Bladder microvascular endothelial cell (primary cell): ENCODE measurements around the gene L1TD1. TPM values are rescaled to one million over a fixed set of nuclear protein-coding genes. Genes with fewer than 3 reads are reported as not detected.

Source experiments
- total RNA-seq: library from RNA; depleted of rRNA; stranded (reverse); fragments of >200 nt; gene quantifications from 2 replicates; pipeline ENCODE4 v1.2.3, GENCODE V29; 2014

Gene L1TD1
- not detected in 2 replicates for total RNA-seq

GRCh38 chr1:62194651-62195544 lies at the start of gene L1TD1:
TSS of gene L1TD1 (plus strand) at chr1:62194849. CDS start at chr1:62206629, 11,780 bp downstream.

Other genes with a start within 250 kb of the L1TD1 start
- not detected in 2 replicates for gene KANK4, start 124.6 kb downstream of the L1TD1 start, total RNA-seq
- 25.9 and 27.4 TPM in 2 replicates for gene USP1, start 242.2 kb downstream of the L1TD1 start, total RNA-seq